Loucy (cell line): ENCODE measurements around the gene PTGR3.

Experiments used
- CTCF ChIP-seq: fragments of 200-600 bp; sonication (generic); conservative IDR thresholded peaks from 2 replicates; pipeline ENCODE4 v1.5.1; 2014; ENCODE audit warnings: mild to moderate bottlenecking, antibody characterized with exemption, low read length
- EZH2phosphoT487 ChIP-seq: fragments of 200-600 bp; IDR thresholded peaks from 2 replicates; pipeline ENCODE4 v1.6.1; 2018; ENCODE audit warnings: antibody characterized with exemption, mild to moderate bottlenecking, moderate library complexity, borderline replicate concordance

DNA sequence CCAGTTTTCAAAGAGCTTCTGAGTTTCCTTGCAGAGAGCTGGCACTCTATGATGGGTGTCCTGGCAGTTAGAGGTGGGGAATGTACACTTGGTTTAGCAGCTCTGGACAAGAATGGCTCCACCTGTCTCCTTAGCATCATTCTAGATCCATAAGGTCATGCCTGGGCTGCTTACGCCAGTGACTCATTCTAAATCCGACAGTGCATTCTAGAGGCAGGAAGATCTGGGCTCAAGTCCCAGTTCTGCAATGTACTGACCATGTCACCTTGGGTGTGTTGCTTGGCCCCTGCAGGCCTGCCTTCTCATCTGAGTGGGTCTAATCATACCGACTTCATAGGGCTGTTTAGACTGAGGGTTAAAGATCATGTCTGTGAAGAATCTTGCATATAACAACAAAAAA is 46.5 kb downstream of the PTGR3 start:
- TF ChIP-seq CTCF (no peak), EZH2phosphoT487 (no peak)
